GM21381 (cell line): ENCODE measurements around the gene MMP17.
A peak's percentile ranks its signal among the peaks of the same experiment; 100 is the strongest.

Experiments
- ATAC-seq: cut with Tn5 transposase; IDR thresholded peaks from one replicate; pipeline ENCODE4 v1.9.1; 2021; ENCODE audit warnings: mild to moderate bottlenecking, moderate library complexity; ENCODE audit not compliant: unreplicated experiment

Gene MMP17

GRCh38 chr12:131892711-131893604 lies 64.8 kb downstream of the MMP17 start:
- no peak for ATAC-seq

- ATAC-seq, result no peak
Measured at GRCh38 chr12:131893605-131894312, 65.6 kb downstream of the MMP17 start.

DNA sequence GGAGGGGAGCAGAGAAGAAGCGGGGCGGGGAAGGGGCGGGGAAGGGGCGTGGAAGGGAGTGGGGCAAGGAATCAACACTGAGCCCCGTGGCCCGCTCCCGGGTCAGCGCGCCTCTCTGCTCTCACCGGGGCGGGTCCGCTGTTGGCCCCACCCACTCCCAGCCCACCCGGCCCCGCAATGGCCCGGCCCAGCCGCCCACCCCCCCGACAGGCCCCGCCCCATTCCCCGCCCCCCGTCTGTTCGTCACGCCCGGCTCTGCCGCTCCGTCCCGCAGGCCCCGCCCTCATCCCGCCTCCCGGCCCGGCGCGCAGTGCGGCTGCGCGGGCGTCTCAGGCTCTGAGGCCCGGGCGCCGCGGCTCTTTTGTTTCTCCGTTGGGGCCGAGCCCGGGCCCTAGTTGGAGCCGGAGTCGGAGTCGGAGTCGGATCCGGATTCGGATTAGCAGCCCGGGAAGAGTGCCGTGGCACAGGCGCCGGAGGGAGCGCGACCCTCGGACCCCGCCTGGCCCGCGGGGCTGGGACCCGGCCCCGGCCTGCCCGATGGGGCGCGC lies 66.2 kb downstream of the MMP17 start, which contains the start of gene ULK1:
ULK1 (plus strand) TSS at position 310 of the 548 bp plus-strand sequence. CDS start 380 bp downstream, outside the sequence.
- peak; percentile 64 for ATAC-seq

- ATAC-seq, result no peak
Measured at GRCh38 chr12:131894981-131895639, 66.9 kb downstream of the MMP17 start.

DNA sequence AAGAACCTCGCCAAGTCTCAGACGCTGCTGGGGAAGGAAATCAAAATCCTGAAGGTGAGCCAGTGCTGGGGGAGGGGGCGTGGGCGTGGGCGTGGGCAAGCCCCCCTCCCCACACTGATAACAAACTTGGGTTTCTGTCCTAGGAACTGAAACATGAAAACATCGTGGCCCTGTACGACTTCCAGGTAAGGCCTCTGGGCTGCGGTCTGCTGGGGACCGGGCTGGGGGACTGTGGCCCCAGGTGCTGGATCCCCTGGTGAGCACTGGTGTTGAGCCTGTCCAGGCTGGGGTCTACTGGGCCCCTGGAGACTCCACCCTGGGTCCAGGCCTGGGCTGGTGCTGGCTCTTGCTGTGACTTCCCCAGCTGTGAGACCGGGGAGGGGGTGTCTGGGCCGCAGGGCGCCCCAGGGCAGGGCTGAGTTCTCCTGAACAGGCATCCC lies 67.5 kb downstream of the MMP17 start:
- no peak for ATAC-seq

- peak; percentile 57 for ATAC-seq
Measured at GRCh38 chr12:131896080-131896810, 68.1 kb downstream of the MMP17 start.

DNA sequence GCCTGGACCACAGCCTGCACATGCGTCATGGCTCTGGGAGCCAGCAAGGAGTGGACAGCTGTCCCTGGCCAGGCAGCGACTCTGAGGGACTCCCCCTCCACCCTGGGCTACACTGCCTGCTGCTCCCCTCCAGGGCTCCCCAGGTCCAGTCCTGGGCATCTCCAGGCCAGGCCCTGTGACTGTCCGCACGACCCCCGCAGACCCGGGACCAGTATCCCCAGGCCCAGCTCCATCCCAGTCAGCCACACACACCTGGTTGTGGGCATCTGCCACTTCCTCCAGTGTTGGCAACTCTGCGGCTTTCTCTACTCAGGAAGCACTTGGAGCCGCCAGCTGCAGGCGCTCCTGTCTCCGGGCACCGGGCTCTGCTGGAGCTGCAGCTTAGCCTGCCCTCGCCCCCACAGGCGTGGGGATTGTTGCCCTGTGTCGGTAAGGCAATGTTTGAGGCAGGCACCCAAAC lies 68.6 kb downstream of the MMP17 start:
- ATAC-seq, result no peak

DNA sequence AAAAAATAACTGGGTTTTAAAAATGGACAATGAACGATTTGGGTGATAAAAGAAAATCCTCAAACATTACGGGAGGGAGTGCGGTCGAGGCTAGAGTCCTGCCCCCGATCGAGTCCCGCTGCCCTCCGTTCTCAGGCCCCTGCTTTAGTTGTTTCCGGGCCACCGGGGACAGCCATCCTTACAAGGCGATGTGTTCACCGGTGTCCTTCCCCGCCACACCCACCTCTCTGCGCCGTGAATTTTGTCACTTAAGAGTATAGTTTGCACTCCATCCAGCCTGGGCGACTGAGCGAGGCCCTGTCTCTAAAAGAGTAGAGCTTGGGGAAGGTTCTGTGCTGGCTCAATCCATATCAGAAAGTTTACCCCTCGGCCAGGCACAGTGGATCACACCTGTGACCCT lies 69.1 kb downstream of the MMP17 start:
- ATAC-seq, result no peak

DNA sequence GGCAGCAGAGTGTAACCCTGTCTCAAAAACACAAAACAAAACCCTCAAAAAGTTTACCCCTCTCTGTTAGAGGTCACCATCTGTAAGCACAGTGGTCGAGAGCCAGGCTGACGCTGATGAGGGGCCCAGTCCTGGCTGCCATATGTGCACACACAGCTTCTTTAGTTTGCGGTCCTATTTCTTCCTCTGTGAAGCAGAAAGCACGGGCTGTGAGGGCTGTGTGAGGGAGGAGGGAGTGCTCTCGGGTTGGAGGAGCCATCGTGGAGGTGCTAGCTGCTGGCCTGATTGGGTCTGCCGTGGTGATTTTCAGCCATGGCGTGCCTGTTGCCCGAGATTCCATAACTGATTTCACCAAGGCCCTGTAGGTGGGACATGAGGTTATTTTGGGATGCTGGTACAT lies 69.7 kb downstream of the MMP17 start:
- no peak for ATAC-seq

DNA sequence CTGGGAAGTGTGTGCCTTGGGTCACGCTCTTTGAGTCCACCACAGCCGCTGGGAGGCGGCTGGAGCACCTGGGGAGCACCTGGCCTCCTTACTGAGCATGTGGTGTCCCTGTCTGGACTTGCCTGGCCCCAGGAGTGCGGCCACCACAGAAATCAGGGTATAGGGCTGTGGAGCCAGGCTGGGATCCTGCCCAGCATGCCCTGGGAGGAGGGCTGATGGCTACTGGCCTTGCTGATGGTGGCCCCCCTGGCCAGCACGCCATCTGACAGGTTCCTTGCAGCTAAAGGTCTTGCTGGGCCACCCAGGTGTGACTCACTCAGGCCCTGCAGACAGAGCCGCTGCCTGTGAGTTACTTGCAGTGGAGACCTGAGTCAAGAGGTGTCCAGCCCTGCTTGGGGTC lies 72.2 kb downstream of the MMP17 start:
- no peak for ATAC-seq
